Activated naive CD8-positive, alpha-beta T cell treated with anti-CD3 and anti-CD28 coated beads, Interleukin-2, amount 10 ng/mL, durations not matched to agents 7 days and 5 days (primary cell): ENCODE data around the gene SLC39A11. TPM values are rescaled to one million over a fixed set of nuclear protein-coding genes. Genes with fewer than 3 reads are reported as not detected.

Experiments used
- ATAC-seq: fragments of 150-1000 bp; cut with Tn5 transposase; one replicate; pipeline ENCODE4 v1.10.0; 2021; ENCODE audit warnings: low read depth, moderate library complexity
- POLR2A ChIA-PET: fragments of 350-600 bp; sonication (Branson Sonifier 250); formaldehyde crosslinking; loops from one replicate; lab custom pipeline; 2021; ENCODE audit warnings: antibody characterized with exemption; lab: Charles Lee
- DNase-seq: peaks from one replicate; pipeline ENCODE4 v3.0.0; 2021
- H3K27ac Mint-ChIP-seq: one replicate; pipeline ENCODE4 v1.8.0; 2022; ENCODE audit warnings: mild to moderate bottlenecking, mixed read lengths
- H3K27me3 Mint-ChIP-seq: one replicate; pipeline ENCODE4 v1.8.0; 2022; ENCODE audit warnings: mild to moderate bottlenecking, moderate library complexity, mixed read lengths
- H3K36me3 Mint-ChIP-seq: one replicate; pipeline ENCODE4 v1.8.0; 2021; ENCODE audit warnings: mild to moderate bottlenecking, mixed read lengths
- H3K4me1 Mint-ChIP-seq: one replicate; pipeline ENCODE4 v1.8.0; 2021; ENCODE audit warnings: mixed read lengths
- H3K4me3 Mint-ChIP-seq: one replicate; pipeline ENCODE4 v1.8.0; 2022; ENCODE audit warnings: mild to moderate bottlenecking, moderate library complexity, mixed read lengths
- H3K9me3 Mint-ChIP-seq: one replicate; pipeline ENCODE4 v1.8.0; 2021; ENCODE audit warnings: mixed read lengths
- total RNA-seq, 2 experiments: library from RNA; stranded (reverse); gene quantifications; one replicate each; pipeline ENCODE4 v1.2.3, GENCODE V29; 2021

SLC39A11 gene
- total RNA-seq, 2 experiments from 2014 or later = 18.2 to 18.8 TPM

- no peak overlapping the region for H3K4me3 Mint-ChIP-seq
- no peak overlapping the region for H3K27ac Mint-ChIP-seq
- ATAC-seq (no peak), DNase-seq (no peak)
- POLR2A ChIA-PET = no interaction called here
- no peaks in the 10 kb centered on the region for H3K27me3 Mint-ChIP-seq
- H3K9me3 Mint-ChIP-seq = peaks cover 6% of the 10 kb centered on the region
- peaks cover 21% of the 10 kb centered on the region for H3K36me3 Mint-ChIP-seq
- H3K4me1 Mint-ChIP-seq = peaks cover 2% of the 10 kb centered on the region
These were observed 279.7 kb downstream of the SLC39A11 start for GRCh38 chr17:72812823-72813222.

- DNase-seq = no peak
- H3K4me3 Mint-ChIP-seq = no peak overlapping the region
- H3K9me3 Mint-ChIP-seq = peaks cover 6% of the 10 kb centered on the region
- H3K27ac Mint-ChIP-seq = no peak overlapping the region
- H3K36me3 Mint-ChIP-seq = peaks cover 18% of the 10 kb centered on the region
- POLR2A ChIA-PET = no interaction called here
- no peaks in the 10 kb centered on the region for H3K27me3 Mint-ChIP-seq
- no peak for ATAC-seq
- H3K4me1 Mint-ChIP-seq = peaks cover 2% of the 10 kb centered on the region
These were observed 280.4 kb downstream of the SLC39A11 start for GRCh38 chr17:72811976-72812687.

- POLR2A ChIA-PET = no interaction called here
- ATAC-seq (no peak), DNase-seq (no peak)
- H3K4me3 Mint-ChIP-seq = no peak overlapping the region
- H3K36me3 Mint-ChIP-seq = peaks cover 15% of the 10 kb centered on the region
- no peak overlapping the region for H3K27ac Mint-ChIP-seq
- H3K4me1 Mint-ChIP-seq = no peaks in the 10 kb centered on the region
- H3K27me3 Mint-ChIP-seq = no peaks in the 10 kb centered on the region
- peaks cover 4% of the 10 kb centered on the region for H3K9me3 Mint-ChIP-seq
These were observed 281.4 kb downstream of the SLC39A11 start for GRCh38 chr17:72810991-72811508.

- DNase-seq (no peak), ATAC-seq (no peak)
- H3K4me3 Mint-ChIP-seq = no peak overlapping the region
- POLR2A ChIA-PET = no interaction called here
- H3K9me3 Mint-ChIP-seq = peaks cover 6% of the 10 kb centered on the region
- H3K27me3 Mint-ChIP-seq = no peaks in the 10 kb centered on the region
- H3K27ac Mint-ChIP-seq = no peak overlapping the region
- peaks cover 6% of the 10 kb centered on the region for H3K36me3 Mint-ChIP-seq
- H3K4me1 Mint-ChIP-seq = no peaks in the 10 kb centered on the region
These were observed 286.5 kb downstream of the SLC39A11 start for GRCh38 chr17:72806011-72806410.

- Mint-ChIP-seq H3K27me3 (no peaks in the 10 kb centered on the region), H3K27ac (no peak overlapping the region), H3K4me1 (no peaks in the 10 kb centered on the region), H3K9me3 (peaks cover 7% of the 10 kb centered on the region), H3K36me3 (peaks cover 6% of the 10 kb centered on the region), H3K4me3 (no peak overlapping the region)
- ATAC-seq (no peak), DNase-seq (no peak)
- POLR2A ChIA-PET = no interaction called here
These were observed 287.4 kb downstream of the SLC39A11 start for GRCh38 chr17:72804949-72805707.

- Mint-ChIP-seq H3K9me3 (peaks cover 18% of the 10 kb centered on the region), H3K36me3 (peaks cover 17% of the 10 kb centered on the region)
These were observed 289.8 kb downstream of the SLC39A11 start for GRCh38 chr17:72802726-72803125.

GRCh38 chr17:72797142-72797541 is 295.3 kb downstream of the SLC39A11 start:
- no peak for ATAC-seq
- no peak overlapping the region for H3K27ac Mint-ChIP-seq
- H3K9me3 Mint-ChIP-seq = peaks cover 36% of the 10 kb centered on the region
- H3K36me3 Mint-ChIP-seq = peaks cover 26% of the 10 kb centered on the region
- no peaks in the 10 kb centered on the region for H3K27me3 Mint-ChIP-seq
- no peaks in the 10 kb centered on the region for H3K4me1 Mint-ChIP-seq
- POLR2A ChIA-PET = no interaction called here
- no peak for DNase-seq
- no peak overlapping the region for H3K4me3 Mint-ChIP-seq

More at GRCh38 chr17:72802726-72803125, 289.8 kb downstream of the SLC39A11 start:
- POLR2A ChIA-PET = no interaction called here
- Mint-ChIP-seq H3K27me3 (no peaks in the 10 kb centered on the region), H3K4me3 (no peak overlapping the region), H3K27ac (no peak overlapping the region), H3K4me1 (no peaks in the 10 kb centered on the region)
- no peak for DNase-seq
- no peak for ATAC-seq

- POLR2A ChIA-PET = no interaction called here
- Mint-ChIP-seq H3K27me3 (no peaks in the 10 kb centered on the region), H3K27ac (no peak overlapping the region), H3K4me3 (no peak overlapping the region), H3K4me1 (no peaks in the 10 kb centered on the region), H3K9me3 (peaks cover 44% of the 10 kb centered on the region), H3K36me3 (peaks cover 32% of the 10 kb centered on the region)
- no peak for ATAC-seq
- DNase-seq = no peak
These were observed 296.5 kb downstream of the SLC39A11 start for GRCh38 chr17:72795941-72796340.

- Mint-ChIP-seq H3K36me3 (peaks cover 26% of the 10 kb centered on the region), H3K27me3 (no peaks in the 10 kb centered on the region), H3K4me1 (no peaks in the 10 kb centered on the region), H3K9me3 (peaks cover 36% of the 10 kb centered on the region), H3K4me3 (no peak overlapping the region), H3K27ac (no peak overlapping the region)
- POLR2A ChIA-PET = no interaction called here
- no peak for ATAC-seq
- DNase-seq = no peak
These were observed 298.3 kb downstream of the SLC39A11 start for GRCh38 chr17:72794152-72794551.

GRCh38 chr17:72792771-72793170 is 299.7 kb downstream of the SLC39A11 start:
- Mint-ChIP-seq H3K27me3 (no peaks in the 10 kb centered on the region), H3K9me3 (peaks cover 29% of the 10 kb centered on the region), H3K4me1 (no peaks in the 10 kb centered on the region), H3K4me3 (no peak overlapping the region), H3K27ac (no peak overlapping the region), H3K36me3 (peaks cover 18% of the 10 kb centered on the region)
- POLR2A ChIA-PET = no interaction called here
- ATAC-seq = no peak
- no peak for DNase-seq

GRCh38 chr17:72790190-72790589 is 302.3 kb downstream of the SLC39A11 start:
- no peak for ATAC-seq
- no peak overlapping the region for H3K4me3 Mint-ChIP-seq
- no peaks in the 10 kb centered on the region for H3K27me3 Mint-ChIP-seq
- POLR2A ChIA-PET = no interaction called here
- H3K4me1 Mint-ChIP-seq = no peaks in the 10 kb centered on the region
- H3K27ac Mint-ChIP-seq = no peak overlapping the region
- H3K9me3 Mint-ChIP-seq = peaks cover 22% of the 10 kb centered on the region
- no peak for DNase-seq
- H3K36me3 Mint-ChIP-seq = peaks cover 17% of the 10 kb centered on the region

- no peak for ATAC-seq
- POLR2A ChIA-PET = no interaction called here
- Mint-ChIP-seq H3K4me1 (no peaks in the 10 kb centered on the region), H3K9me3 (peaks cover 18% of the 10 kb centered on the region), H3K27me3 (no peaks in the 10 kb centered on the region), H3K4me3 (no peak overlapping the region), H3K27ac (no peak overlapping the region), H3K36me3 (peaks cover 17% of the 10 kb centered on the region)
- DNase-seq = no peak
These were observed 302.8 kb downstream of the SLC39A11 start for GRCh38 chr17:72789711-72790110.

GRCh38 chr17:72788950-72789585 is 303.4 kb downstream of the SLC39A11 start:
- Mint-ChIP-seq H3K4me1 (no peaks in the 10 kb centered on the region), H3K4me3 (no peak overlapping the region), H3K27me3 (no peaks in the 10 kb centered on the region), H3K36me3 (peaks cover 11% of the 10 kb centered on the region), H3K27ac (no peak overlapping the region), H3K9me3 (peaks cover 14% of the 10 kb centered on the region)
- no peak for ATAC-seq
- DNase-seq = no peak
- POLR2A ChIA-PET = no interaction called here
